Measurements from ENCODE around the gene PPARA. TPM values are rescaled to one million over a fixed set of nuclear protein-coding genes. Genes with fewer than 3 reads are reported as not detected.
"Not testable (repeated sequence)": the region's sequence is repeated elsewhere in the genome, so short reads cannot be mapped to it uniquely, and the experiment has no call there.

Gene PPARA
- total RNA-seq, 1 experiment from 2014 or later = 10.0 TPM

DNA sequence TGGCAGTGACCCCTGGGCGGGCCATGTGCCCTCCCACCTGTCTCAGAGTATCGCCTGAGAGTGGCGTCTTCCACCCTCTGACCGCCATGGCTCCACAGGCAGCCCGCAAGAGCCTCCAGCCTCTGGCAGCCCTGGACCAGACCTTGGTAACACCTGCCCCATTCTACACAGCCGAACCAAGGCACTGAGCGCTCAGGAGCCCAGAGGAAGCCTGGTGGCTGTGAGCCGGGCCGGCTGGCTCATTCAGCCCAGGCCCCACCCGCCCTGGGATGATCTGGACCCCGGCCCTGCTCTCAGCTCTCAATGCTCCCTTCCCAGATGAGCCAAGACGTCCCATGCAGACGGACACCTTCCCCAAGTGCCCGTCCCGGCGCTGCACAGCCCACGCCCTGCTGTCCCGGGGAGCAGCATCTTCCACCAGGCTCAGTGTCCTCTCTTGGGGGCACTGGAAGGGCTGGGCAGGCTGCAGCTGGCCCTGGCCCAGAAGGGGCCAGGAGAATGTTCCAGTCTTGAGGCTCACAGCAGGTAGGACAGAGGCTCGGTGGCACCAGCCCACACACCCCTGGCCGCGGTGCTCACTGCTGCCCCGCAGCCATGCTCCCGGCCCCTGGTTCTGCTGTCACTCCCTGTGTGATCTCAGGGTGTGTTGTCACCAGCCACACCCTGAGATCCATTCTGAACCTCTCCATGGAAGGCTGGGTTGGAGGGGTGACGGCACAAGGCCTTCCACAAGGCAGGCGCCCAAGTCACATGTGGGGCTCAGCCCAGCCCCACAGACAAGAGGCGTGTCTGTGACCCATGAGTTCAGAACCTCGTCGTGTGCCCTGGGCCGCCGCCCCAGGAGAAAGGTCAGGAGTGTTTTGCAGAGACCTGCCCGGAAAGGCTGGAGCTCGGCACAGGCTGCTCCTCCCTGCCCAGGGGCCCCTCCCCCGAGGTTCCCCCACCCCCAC is 24.2 kb upstream of the PPARA start:
- DNase-seq (ENCODE audit: low read depth) = no peak

- DNase-seq (ENCODE audit: low read depth) = no peak
Measured at GRCh38 chr22:46126853-46127385, 23.4 kb upstream of the PPARA start.

DNA sequence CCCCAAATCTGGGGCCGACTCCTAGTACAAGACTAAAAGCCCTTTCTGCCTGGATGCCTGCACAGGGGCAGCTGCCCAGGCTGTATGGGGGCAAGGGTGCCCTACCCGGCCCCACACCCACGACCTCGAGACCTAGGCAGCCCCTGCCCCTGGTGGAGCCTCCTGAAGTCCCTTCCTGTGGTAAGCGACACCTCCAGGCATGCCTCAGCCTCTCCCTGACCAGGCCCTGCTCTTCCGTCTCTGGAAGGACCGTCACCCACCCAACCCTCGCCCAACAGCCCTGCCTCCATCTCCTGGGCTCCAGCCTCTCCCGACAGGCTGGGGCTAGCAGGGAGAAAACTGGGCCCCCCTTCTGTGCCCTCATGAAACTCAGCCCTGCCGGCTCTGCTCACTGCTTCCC is 22.8 kb upstream of the PPARA start:
- no peak for DNase-seq (ENCODE audit: low read depth)

DNA sequence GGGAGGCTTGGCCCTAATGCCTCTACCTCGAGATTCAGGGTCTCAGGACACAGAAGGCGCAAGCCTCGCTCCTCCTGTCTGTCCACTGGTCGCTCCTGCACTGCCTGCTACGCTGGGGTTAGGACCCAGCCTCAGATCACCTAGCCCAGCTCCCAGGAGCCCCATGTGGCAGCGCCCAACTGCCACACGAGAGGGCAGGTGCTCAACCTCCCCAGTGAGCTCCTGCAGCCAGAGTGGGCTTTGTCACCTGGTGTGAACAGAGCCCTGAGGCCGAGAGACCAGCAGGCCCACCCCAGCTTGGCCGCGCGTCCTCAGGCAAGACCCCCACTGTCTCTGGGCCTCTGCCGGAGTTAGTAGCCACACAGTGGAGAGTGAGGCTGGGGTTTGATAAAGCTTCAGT is 21.7 kb upstream of the PPARA start:
- DNase-seq (ENCODE audit: low read depth) = no peak

GRCh38 chr22:46129390-46130041 is 20.8 kb upstream of the PPARA start:
- DNase-seq (ENCODE audit: low read depth) = no peak

DNA sequence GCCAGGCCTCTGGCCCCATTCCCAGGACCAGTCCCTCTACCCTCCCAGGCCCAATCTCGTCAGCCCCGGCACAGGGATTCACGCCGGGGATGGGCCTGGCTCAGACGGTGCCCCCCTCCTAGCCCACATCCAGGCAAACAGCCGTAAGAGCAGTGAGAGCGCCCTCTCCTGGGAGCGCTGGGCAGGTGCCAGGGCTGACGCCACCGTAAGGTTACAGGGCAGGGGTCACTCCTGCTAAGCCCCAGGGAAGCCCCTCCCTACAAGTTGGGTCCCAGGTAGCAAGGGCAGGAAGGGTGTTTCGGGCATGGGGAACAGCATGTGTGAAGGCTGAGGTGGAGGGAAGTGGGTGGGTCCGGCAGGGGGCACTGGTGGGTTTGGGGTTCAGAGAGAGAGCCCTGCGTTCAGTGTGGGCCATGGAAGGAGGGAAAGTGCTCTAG is 19.2 kb upstream of the PPARA start:
- no peak for DNase-seq (ENCODE audit: low read depth)

DNA sequence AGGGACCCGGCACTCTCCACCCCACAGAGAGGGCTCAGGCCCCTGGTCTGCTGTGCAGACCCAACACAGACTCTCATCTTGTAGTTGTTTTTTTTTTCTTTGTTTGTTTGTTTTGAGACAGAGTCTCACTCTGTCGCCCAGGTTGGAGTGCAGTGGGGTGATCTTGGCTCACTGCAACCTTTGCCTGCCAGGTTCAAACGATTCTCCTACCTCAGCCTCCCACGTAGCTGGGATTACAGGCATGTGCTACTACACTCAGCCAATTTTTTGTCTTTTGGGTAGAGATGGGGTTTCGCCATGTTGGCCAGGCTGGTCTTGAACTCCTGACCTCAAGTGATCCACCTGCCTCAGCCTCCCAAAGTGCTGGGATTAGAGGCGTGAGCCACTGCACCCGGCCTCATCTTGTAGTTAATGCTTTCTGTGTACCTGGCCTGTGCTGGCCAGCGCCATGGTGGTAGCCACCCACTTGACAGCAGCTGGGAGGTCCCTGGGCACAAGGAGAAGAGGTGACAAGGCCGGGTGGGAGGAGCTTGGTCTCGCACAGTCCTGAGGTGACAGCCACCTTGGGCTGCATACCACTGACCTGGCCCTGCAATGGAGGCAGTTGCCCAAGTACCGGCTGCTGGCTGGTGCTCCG is 18.0 kb upstream of the PPARA start:
- not testable (repeated sequence) for DNase-seq (ENCODE audit: low read depth)

DNA sequence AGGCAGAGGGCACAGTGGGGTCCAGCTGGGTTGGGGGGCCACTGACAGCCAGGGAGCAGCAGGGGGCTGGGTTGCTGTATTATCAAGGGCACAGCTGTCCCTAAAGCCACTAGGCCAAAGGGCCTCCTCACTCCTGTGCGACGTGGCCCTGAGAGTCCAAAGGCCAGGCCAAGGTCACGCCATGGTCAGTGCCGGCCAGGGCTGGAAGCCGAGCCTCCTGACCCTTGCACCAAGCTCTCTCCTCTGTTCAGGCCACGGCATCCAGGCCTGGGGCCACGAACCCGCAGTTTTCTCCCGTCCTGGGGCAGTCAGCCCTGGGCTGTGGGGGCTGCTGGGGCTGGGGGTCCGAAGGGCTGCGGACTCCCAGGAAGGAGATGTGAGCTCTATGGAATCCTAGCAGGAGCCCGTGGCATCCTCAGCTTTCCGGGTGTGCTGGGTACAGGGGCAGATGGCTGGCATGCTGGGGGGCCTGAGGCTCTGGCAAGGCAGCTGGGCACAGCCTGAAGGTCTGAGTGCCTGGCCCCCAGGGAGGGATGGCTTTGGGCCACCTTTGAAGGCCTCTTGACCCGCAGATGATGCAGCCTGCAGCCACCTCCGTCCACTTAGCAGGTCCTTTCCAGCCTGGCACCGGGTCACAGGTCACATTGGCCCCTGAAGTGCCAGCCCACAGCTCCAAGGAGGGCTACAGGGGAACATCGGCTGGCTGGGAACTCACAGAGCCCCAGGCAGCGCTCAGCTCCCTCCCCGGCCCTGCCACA is 17.3 kb upstream of the PPARA start:
- DNase-seq (ENCODE audit: low read depth) = no peak

GRCh38 chr22:46133588-46133855 is 16.8 kb upstream of the PPARA start:
- no peak for DNase-seq (ENCODE audit: low read depth)

GRCh38 chr22:46134111-46134705 is 16.1 kb upstream of the PPARA start:
- DNase-seq (ENCODE audit: low read depth) = no peak

DNA sequence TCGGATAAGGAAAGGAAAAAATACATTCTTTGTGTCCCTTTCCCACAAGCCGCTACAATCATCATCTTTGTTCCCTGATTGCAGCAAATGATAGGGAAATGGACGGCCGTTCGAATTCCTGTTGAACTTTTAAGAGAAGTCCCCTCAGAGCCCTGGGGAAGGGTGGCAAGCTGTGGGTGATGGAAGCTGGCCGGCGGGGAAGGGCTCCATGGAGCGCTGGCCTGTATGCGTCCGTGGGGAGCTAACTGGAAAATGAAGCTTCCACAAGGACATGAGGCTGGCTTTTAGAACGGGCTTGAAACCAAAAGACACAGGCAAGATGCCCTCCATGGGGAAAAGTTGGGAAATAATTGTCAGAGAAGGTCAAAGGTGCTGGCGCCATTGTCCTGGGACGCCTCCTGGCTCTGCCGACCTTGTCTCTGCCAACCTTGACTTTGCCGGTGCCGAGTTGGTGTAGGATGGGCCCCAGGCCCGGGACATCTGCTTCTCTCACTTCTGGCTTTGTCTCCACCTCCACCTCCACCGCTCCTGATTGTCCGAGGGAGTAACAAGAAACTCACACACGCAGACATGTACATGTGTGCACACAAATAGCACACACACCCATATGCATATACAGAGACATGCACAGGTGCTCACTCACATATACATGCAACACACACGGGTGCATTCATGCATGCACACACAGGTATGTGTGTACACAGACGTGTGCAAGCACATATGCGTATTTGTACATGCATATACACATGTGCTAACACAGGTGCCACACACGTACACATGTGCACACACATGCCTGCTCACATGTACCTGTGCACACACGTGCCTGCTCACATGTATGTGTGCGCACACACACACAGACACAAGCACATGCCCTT is 14.5 kb upstream of the PPARA start:
- DNase-seq (ENCODE audit: low read depth) = no peak

DNA sequence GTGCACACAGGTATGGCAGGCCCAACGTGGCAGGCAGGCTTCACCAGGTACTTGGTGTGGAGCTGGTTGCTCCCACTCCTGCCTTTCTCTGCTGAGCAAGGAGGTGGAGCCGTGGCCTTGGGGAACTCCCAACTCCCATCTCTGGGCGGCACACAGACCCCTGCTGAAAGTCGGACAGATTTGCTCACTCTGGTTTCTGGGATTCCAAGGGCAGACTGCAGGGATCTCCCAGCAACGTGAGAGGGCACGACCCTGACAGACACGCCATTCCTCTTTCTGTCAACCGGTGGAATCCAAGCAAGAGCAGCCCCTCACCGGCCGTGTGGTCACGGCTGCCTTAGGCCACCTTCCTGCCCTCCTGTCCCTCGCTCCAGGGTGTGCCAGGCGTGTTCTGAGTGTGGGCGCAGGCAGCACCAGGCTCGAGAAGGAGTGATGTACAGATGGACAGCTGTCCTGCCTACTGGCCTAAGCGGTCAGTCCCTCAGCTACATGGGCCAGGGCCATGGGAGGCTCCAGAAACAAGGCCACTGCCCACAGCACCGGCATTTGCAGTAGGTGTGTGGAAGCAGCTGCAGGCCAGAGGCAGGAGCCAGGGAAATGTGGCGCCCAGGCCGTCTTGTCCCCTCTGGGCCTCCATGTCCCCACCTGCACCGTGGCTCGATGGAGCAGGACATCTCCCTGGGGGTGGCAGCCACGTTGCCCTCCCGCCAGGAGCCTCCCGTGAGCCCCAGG is 13.7 kb upstream of the PPARA start:
- no peak for DNase-seq (ENCODE audit: low read depth)

DNA sequence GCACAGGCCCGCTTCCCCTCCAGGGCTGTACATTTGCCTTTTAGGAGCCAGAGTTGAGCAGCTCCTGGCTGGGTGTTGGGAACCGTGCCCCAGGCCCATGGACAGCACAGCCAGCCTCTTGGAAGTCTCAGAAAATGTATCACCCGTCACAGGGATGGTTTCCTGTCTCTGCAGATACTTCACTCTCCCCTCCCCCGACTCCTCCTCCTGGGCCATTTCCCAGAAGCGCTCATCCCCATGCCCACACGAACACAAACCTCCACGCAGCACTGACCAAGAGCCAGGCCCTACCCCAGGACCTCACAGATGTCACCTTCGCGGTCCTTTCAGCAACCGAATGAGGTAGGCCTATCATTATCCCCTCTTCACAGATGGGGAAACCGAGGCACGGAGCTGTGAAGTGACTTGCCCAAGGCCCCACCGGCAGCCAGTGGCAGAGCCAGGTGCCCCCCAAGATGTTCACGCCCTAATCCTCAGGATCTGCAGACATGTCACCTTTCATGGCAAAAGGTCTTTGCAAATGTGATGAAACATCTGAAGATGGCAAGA is 13.0 kb upstream of the PPARA start:
- no peak for DNase-seq (ENCODE audit: low read depth)

- DNase-seq (ENCODE audit: low read depth) = no peak
Measured at GRCh38 chr22:46138058-46138797, 12.1 kb upstream of the PPARA start.

GRCh38 chr22:46139417-46139816 is 10.9 kb upstream of the PPARA start:
- DNase-seq (ENCODE audit: low read depth) = not testable (repeated sequence)

GRCh38 chr22:46139895-46140350 is 10.4 kb upstream of the PPARA start:
- no peak for DNase-seq (ENCODE audit: low read depth)

DNA sequence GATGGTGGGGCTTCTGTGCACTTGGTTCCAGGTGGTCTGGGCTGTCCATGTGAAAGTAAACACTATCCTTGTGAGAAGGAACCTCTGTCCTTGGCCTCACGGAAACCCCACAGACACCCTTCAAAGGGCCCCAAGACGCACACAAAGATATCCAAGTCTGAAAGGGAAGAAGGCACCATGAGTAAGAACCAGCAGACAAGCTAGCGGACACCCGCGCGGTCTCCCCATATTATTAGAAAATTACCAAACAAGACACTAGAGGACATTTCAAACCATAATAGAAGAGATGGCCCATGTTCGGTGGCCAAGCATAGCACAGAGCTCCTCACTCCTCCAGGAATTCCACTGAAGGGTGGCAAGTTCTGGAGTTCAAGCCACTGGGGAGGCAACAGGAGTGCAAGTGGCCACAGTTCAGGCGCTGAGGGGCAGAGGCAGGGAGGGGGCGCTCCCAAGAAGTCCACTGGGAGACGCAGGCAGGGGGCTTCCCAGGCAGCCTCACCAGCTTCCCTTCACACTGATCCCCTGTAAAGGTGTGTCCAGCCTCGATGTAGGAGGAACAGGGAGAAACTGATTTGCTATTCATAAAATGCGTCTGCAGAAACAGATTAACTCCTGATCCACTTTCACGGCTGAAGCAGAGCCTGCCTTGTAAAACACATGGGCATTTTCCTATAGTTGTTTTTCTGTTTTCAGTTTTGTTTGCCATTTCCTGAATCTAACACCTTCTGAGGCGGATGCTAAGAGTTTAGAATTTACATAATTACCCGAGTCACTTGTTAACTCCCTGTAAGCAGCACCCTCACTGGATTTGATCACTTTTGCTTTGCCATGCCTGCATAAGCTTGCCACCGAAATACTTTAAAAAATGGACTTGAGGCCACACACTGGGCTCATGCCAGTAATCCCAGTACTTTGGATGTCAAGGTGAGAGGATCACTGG is 9.1 kb upstream of the PPARA start:
- no peak for DNase-seq (ENCODE audit: low read depth)

Measured in M059J (cell line).